Measurements from ENCODE around the gene ANKS1B. TPM values are rescaled to one million over a fixed set of nuclear protein-coding genes. Genes with fewer than 3 reads are reported as not detected.

The ANKS1B gene
- total RNA-seq, 2 experiments from 2014 or later = 0.30 to 1.3 TPM

GRCh38 chr12:99108924-99109323, 875.8 kb downstream of the ANKS1B start:
- Mint-ChIP-seq H3K27ac (no peak overlapping the region), H3K36me3 (ENCODE audit: low read depth) (no peaks in the 10 kb centered on the region), H3K4me1 (no peaks in the 10 kb centered on the region), H3K27me3 (no peaks in the 10 kb centered on the region), H3K9me3 (no peaks in the 10 kb centered on the region), H3K4me3 (no peak overlapping the region)
- ChIA-PET POLR2A (no interaction called here), CTCF (no interaction called here)
- no peak for DNase-seq

- H3K27me3 Mint-ChIP-seq = no peaks in the 10 kb centered on the region
- no peaks in the 10 kb centered on the region for H3K4me1 Mint-ChIP-seq
- POLR2A ChIA-PET = no interaction called here
- H3K36me3 Mint-ChIP-seq (ENCODE audit: low read depth) = no peaks in the 10 kb centered on the region
- no peak for DNase-seq
- no peak overlapping the region for H3K4me3 Mint-ChIP-seq
- H3K9me3 Mint-ChIP-seq = no peaks in the 10 kb centered on the region
- H3K27ac Mint-ChIP-seq = no peak overlapping the region
- CTCF ChIA-PET = no interaction called here
These were observed 885.0 kb downstream of the ANKS1B start for GRCh38 chr12:99099786-99100185.

- Mint-ChIP-seq H3K27me3 (no peaks in the 10 kb centered on the region), H3K36me3 (ENCODE audit: low read depth) (no peaks in the 10 kb centered on the region), H3K4me1 (no peaks in the 10 kb centered on the region), H3K9me3 (no peaks in the 10 kb centered on the region), H3K4me3 (no peak overlapping the region), H3K27ac (no peak overlapping the region)
- no peak for DNase-seq
- ChIA-PET POLR2A (no interaction called here), CTCF (no interaction called here)
These were observed 887.6 kb downstream of the ANKS1B start for GRCh38 chr12:99097171-99097570.

GRCh38 chr12:99093166-99093565, 891.6 kb downstream of the ANKS1B start:
- POLR2A ChIA-PET = no interaction called here
- CTCF ChIA-PET = no interaction called here
- Mint-ChIP-seq H3K4me1 (no peaks in the 10 kb centered on the region), H3K27me3 (peaks cover 3% of the 10 kb centered on the region), H3K4me3 (no peak overlapping the region), H3K36me3 (ENCODE audit: low read depth) (no peaks in the 10 kb centered on the region), H3K9me3 (peaks cover 2% of the 10 kb centered on the region), H3K27ac (no peak overlapping the region)
- DNase-seq = no peak

GRCh38 chr12:99092100-99092851, 892.5 kb downstream of the ANKS1B start:
- peaks cover 3% of the 10 kb centered on the region for H3K27me3 Mint-ChIP-seq
- ChIA-PET CTCF (no interaction called here), POLR2A (no interaction called here)

GRCh38 chr12:99087278-99087677, 897.5 kb downstream of the ANKS1B start:
- DNase-seq = no peak
- no peaks in the 10 kb centered on the region for H3K36me3 Mint-ChIP-seq (ENCODE audit: low read depth)
- H3K9me3 Mint-ChIP-seq = peaks cover 2% of the 10 kb centered on the region
- H3K4me3 Mint-ChIP-seq = no peak overlapping the region
- peaks cover 3% of the 10 kb centered on the region for H3K27me3 Mint-ChIP-seq
- ChIA-PET CTCF (no interaction called here), POLR2A (no interaction called here)
- H3K4me1 Mint-ChIP-seq = no peaks in the 10 kb centered on the region
- H3K27ac Mint-ChIP-seq = no peak overlapping the region

More at GRCh38 chr12:99092100-99092851, 892.5 kb downstream of the ANKS1B start:
- peaks cover 2% of the 10 kb centered on the region for H3K9me3 Mint-ChIP-seq
- H3K4me3 Mint-ChIP-seq = no peak overlapping the region
- H3K27ac Mint-ChIP-seq = no peak overlapping the region
- no peaks in the 10 kb centered on the region for H3K4me1 Mint-ChIP-seq
- DNase-seq = no peak
- H3K36me3 Mint-ChIP-seq (ENCODE audit: low read depth) = no peaks in the 10 kb centered on the region

GRCh38 chr12:99079811-99080210, 904.9 kb downstream of the ANKS1B start:
- Mint-ChIP-seq H3K27ac (no peak overlapping the region), H3K9me3 (no peaks in the 10 kb centered on the region), H3K27me3 (no peaks in the 10 kb centered on the region), H3K4me3 (no peak overlapping the region), H3K36me3 (ENCODE audit: low read depth) (no peaks in the 10 kb centered on the region), H3K4me1 (no peaks in the 10 kb centered on the region)
- DNase-seq = no peak
- POLR2A ChIA-PET = no interaction called here
- CTCF ChIA-PET = no interaction called here

- POLR2A ChIA-PET = no interaction called here
- Mint-ChIP-seq H3K36me3 (ENCODE audit: low read depth) (no peaks in the 10 kb centered on the region), H3K9me3 (no peaks in the 10 kb centered on the region), H3K4me3 (no peak overlapping the region), H3K27me3 (no peaks in the 10 kb centered on the region), H3K4me1 (no peaks in the 10 kb centered on the region), H3K27ac (no peak overlapping the region)
- DNase-seq = no peak
- CTCF ChIA-PET = no interaction called here
These were observed 915.6 kb downstream of the ANKS1B start for GRCh38 chr12:99068993-99069747.

- Mint-ChIP-seq H3K4me1 (no peaks in the 10 kb centered on the region), H3K4me3 (no peak overlapping the region), H3K9me3 (no peaks in the 10 kb centered on the region), H3K27ac (no peak overlapping the region), H3K36me3 (ENCODE audit: low read depth) (no peaks in the 10 kb centered on the region), H3K27me3 (no peaks in the 10 kb centered on the region)
- CTCF ChIA-PET = no interaction called here
- POLR2A ChIA-PET = no interaction called here
- DNase-seq = no peak
These were observed 917.5 kb downstream of the ANKS1B start for GRCh38 chr12:99067171-99067785.

- no peaks in the 10 kb centered on the region for H3K4me1 Mint-ChIP-seq
- no peak overlapping the region for H3K27ac Mint-ChIP-seq
- H3K9me3 Mint-ChIP-seq = no peaks in the 10 kb centered on the region
- no peaks in the 10 kb centered on the region for H3K27me3 Mint-ChIP-seq
- ChIA-PET CTCF (no interaction called here), POLR2A (no interaction called here)
- no peak for DNase-seq
- H3K4me3 Mint-ChIP-seq = no peak overlapping the region
- no peaks in the 10 kb centered on the region for H3K36me3 Mint-ChIP-seq (ENCODE audit: low read depth)
These were observed 918.0 kb downstream of the ANKS1B start for GRCh38 chr12:99066726-99067125.

- Mint-ChIP-seq H3K9me3 (no peaks in the 10 kb centered on the region), H3K4me1 (no peaks in the 10 kb centered on the region), H3K27ac (no peak overlapping the region), H3K36me3 (ENCODE audit: low read depth) (no peaks in the 10 kb centered on the region), H3K27me3 (no peaks in the 10 kb centered on the region), H3K4me3 (no peak overlapping the region)
- POLR2A ChIA-PET = no interaction called here
- CTCF ChIA-PET = no interaction called here
- DNase-seq = no peak
These were observed 921.6 kb downstream of the ANKS1B start for GRCh38 chr12:99063182-99063581.

- H3K27me3 Mint-ChIP-seq = no peaks in the 10 kb centered on the region
- H3K9me3 Mint-ChIP-seq = no peaks in the 10 kb centered on the region
- no peak overlapping the region for H3K27ac Mint-ChIP-seq
- CTCF ChIA-PET = interaction anchor here (2.5 kb wide), 1 partner anchor 16 kb away, joined by 6 read pairs; no protein-coding TSS in a partner anchor
- POLR2A ChIA-PET = no interaction called here
- no peaks in the 10 kb centered on the region for H3K36me3 Mint-ChIP-seq (ENCODE audit: low read depth)
- no peaks in the 10 kb centered on the region for H3K4me1 Mint-ChIP-seq
- DNase-seq = no peak
- H3K4me3 Mint-ChIP-seq = no peak overlapping the region
These were observed 924.8 kb downstream of the ANKS1B start for GRCh38 chr12:99059824-99060511.

- no peak overlapping the region for H3K4me3 Mint-ChIP-seq
- H3K36me3 Mint-ChIP-seq (ENCODE audit: low read depth) = no peaks in the 10 kb centered on the region
- H3K27ac Mint-ChIP-seq = no peak overlapping the region
- no peaks in the 10 kb centered on the region for H3K4me1 Mint-ChIP-seq
- DNase-seq = no peak
- ChIA-PET POLR2A (no interaction called here), CTCF (interaction anchor here (0.7 kb wide), 1 partner anchor 26 kb away, joined by 4 read pairs; no protein-coding TSS in a partner anchor)
- no peaks in the 10 kb centered on the region for H3K9me3 Mint-ChIP-seq
- no peaks in the 10 kb centered on the region for H3K27me3 Mint-ChIP-seq
These were observed 927.1 kb downstream of the ANKS1B start for GRCh38 chr12:99057670-99058069.

Measured in activated CD4-positive, alpha-beta memory T cell treated with anti-CD3 and anti-CD28 coated beads, Interleukin-2, amount 10 ng/mL, durations not matched to agents 7 days and 5 days (primary cell).